SK-N-MC (cell line): ENCODE data around the gene SERPINA5.

Source experiments
- EZH2 ChIP-seq: fragments of 200-600 bp; sonication (generic); IDR thresholded peaks from one replicate; pipeline ENCODE4 v1.6.1; 2017; ENCODE audit warnings: antibody characterized with exemption
- POLR2AphosphoS5 ChIP-seq: IDR thresholded peaks from 2 replicates; pipeline ENCODE4 v1.6.1; 2012; ENCODE audit warnings: mild to moderate bottlenecking, low read depth, low read length, borderline replicate concordance

GRCh38 chr14:94575730-94576585, 5.3 kb upstream of the SERPINA5 start:
- TF ChIP-seq POLR2AphosphoS5: no peak
- TF ChIP-seq EZH2: no peak
